ENCODE measurements around the gene DCAKD. TPM values are rescaled to one million over a fixed set of nuclear protein-coding genes. Genes with fewer than 3 reads are reported as not detected.

Gene DCAKD
- total and polyA plus RNA-seq, 12 donors: 34.9 to 115 (median 62.9) TPM

DNA sequence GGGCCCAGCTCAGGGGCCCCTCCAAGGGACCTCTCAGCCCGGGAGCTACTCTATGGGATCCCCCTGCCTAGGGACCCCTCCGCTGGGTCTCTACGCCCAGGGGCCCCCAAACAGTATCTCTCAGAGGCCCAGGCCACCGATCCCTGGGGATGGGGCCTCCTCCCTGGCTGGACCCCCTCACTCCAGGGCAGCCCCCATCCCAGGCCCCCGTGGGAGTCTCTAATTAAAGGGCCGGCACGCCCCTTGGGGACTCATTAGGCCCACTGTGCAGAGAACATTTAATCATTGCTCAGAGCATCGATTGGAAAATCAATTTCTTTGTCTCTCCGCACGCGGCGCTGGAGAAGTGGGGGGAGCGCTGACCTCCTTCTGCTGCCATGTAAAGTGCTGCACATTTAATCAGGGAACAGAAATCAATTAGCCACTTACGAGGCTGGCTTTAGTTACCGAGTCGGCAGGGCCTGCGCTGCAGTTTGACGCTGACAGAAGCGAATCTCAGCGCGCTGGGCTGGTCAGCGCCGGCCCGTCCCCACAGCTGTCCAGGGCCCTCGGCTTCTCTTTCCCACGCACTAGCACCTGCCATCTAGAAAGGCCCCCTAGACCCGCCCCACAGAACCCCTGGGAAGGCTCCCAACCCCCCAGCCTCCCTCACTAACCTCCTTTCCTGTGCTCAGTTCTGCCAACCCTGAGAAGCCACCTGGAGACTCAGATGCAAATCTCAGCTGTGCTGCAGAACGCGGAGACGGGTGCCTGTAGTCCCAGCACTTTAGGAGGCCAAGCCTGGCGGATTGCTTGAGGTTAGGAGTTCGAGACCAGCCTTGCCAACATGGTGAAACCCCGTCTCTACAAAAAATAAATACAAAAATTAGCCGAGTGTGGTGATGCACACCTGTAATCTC, 63.1 kb downstream of the DCAKD start:
- TF ChIP-seq, protein P1, sequence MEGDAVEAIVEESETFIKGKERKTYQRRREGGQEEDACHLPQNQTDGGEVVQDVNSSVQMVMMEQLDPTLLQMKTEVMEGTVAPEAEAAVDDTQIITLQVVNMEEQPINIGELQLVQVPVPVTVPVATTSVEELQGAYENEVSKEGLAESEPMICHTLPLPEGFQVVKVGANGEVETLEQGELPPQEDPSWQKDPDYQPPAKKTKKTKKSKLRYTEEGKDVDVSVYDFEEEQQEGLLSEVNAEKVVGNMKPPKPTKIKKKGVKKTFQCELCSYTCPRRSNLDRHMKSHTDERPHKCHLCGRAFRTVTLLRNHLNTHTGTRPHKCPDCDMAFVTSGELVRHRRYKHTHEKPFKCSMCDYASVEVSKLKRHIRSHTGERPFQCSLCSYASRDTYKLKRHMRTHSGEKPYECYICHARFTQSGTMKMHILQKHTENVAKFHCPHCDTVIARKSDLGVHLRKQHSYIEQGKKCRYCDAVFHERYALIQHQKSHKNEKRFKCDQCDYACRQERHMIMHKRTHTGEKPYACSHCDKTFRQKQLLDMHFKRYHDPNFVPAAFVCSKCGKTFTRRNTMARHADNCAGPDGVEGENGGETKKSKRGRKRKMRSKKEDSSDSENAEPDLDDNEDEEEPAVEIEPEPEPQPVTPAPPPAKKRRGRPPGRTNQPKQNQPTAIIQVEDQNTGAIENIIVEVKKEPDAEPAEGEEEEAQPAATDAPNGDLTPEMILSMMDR (IDR thresholded peaks at IDR 0.05): no peak
- no peak for TF ChIP-seq POLR2A (IDR thresholded peaks at IDR 0.05)
- no peak for DNase-seq
- 61 to 70% (median 65%) methylated on average over 31 to 34 of the region's 34 CpGs for WGBS, 4 donors
- intact Hi-C loops (cut with DNase I): no loop called here
- H3K36me3 ChIP-seq (replicated peaks in 1 of 2): no peaks in the 10 kb centered on the region
- H3K27ac ChIP-seq: no peak overlapping the region
- H3K4me1 ChIP-seq (replicated peaks in 1 of 2): no peaks in the 10 kb centered on the region
- no peak overlapping the region for H3K4me3 ChIP-seq
- no peaks in the 10 kb centered on the region for H3K27me3 ChIP-seq
- H3K9me3 ChIP-seq (replicated peaks in 1 of 3): no peaks in the 10 kb centered on the region

DNA sequence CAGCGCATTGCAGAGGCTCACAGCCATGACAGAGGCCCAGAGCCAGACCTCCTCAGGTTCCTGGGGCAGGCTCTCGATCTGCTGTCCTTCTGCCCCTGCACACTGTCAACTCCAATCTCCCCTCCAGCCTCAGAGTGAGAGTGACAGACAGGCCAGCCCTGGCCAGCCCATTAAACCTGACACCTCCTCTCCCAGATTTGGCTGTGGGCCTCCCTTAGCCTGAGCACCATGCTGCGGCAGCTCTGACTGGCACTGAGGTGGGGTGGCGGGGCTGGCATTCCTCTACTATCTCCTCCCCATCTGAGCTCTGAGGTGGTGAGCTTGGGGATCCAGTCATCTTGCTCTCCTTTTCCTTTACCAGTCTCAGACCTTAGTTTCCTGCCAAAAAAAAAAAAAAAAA, 67.9 kb downstream of the DCAKD start:
- no peaks in the 10 kb centered on the region for H3K27me3 ChIP-seq
- no peak overlapping the region for H3K4me3 ChIP-seq
- no peak for DNase-seq
- H3K36me3 ChIP-seq (replicated peaks in 1 of 2): no peaks in the 10 kb centered on the region
- WGBS, 4 donors: 70 to 93% (median 82%) methylated on average over 3 to 4 of the region's 4 CpGs
- TF ChIP-seq, protein P1 (IDR thresholded peaks at IDR 0.05): no peak
- H3K4me1 ChIP-seq (replicated peaks in 1 of 2): peaks cover 0 to 3% of the 10 kb centered on the region in 2 donors
- H3K27ac ChIP-seq: no peak overlapping the region
- intact Hi-C loops (cut with DNase I): no loop called here
- H3K9me3 ChIP-seq (replicated peaks in 1 of 3): no peaks in the 10 kb centered on the region

DNA sequence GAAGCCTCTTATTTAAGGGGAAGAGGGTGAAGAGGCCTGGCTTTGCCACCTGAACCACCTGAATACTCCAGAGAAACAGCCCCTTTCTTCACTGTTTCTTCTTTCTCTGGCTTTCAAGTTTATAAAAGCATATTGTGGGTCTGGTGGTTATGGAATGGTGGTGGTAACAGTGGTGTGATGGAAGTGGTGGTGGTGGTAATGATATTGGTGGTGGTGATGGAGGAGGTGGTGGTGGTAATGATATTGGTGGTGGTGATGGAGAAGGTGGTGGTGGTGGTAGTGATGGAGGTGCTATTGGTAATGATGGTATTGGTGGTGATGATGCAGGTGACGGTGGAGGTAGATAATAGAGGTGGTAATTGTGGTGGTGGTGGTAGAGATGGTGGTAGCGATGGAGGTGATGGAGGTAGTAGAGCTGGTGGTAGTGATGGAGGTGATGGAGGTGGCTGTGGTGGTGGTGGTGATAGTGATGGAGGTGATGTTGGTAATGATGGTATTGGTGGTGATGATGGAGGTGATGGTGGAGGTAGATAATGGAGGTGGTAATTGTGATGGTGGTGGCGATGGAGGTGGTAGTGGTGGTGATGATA, 69.2 kb downstream of the DCAKD start:
- DNase-seq: no peak
- H3K4me1 ChIP-seq (replicated peaks in 1 of 2): peaks cover 0 to 3% of the 10 kb centered on the region in 2 donors
- TF ChIP-seq POLR2A (IDR thresholded peaks at IDR 0.05): no peak
- TF ChIP-seq, protein P1 (IDR thresholded peaks at IDR 0.05): no peak
- intact Hi-C loops (cut with DNase I): no loop called here
- H3K27ac ChIP-seq: no peak overlapping the region
- H3K36me3 ChIP-seq (replicated peaks in 1 of 2): no peaks in the 10 kb centered on the region
- 91 to 97% (median 95%) methylated on average over 3 of the region's 3 CpGs for WGBS, 4 donors
- H3K27me3 ChIP-seq: no peaks in the 10 kb centered on the region
- H3K4me3 ChIP-seq: no peak overlapping the region
- H3K9me3 ChIP-seq (replicated peaks in 1 of 3): no peaks in the 10 kb centered on the region

DNA sequence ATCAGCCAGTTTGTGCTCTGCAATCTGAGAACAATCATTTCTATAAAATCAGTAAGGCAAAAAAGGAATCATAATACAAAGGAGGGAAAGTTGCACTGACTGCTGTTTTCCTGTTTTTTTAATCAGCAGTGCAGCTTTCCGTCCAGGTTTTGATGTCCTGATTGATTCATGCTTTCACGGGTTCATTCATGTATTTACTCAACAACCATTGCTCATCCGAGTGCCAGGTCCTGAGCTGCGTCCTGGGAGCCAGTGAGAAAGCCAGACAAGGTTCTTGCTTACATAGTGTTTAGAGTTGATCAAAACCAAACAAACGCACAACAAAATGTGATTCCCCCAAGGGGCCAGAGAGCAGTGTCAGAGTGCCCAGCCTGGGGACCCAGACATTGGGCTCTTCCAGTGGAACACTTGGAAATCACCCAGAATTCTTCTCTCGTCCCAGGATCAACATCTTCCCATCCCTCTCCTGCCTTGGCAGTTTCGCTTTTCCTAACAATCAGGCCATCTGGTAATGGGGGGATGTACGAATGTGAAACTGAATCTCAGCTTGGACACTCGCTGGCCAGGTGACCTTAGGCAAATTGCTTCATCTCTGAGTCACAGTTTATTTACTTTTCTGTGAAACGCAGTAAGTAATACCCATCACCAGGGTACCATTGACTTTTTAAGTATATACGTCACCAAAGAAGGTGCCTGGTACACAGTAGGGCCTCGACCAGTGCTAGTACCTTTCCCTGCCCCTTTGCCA, 70.0 kb downstream of the DCAKD start:
- WGBS, 4 donors: 27 to 33% (median 28%) methylated on average over 12 of the region's 12 CpGs
- no peaks in the 10 kb centered on the region for H3K27me3 ChIP-seq
- no peaks in the 10 kb centered on the region for H3K36me3 ChIP-seq (replicated peaks in 1 of 2)
- H3K4me3 ChIP-seq: peak overlapping the region in 1 of 4 donors; percentile 29
- TF ChIP-seq, protein P1 (IDR thresholded peaks at IDR 0.05): no peak
- TF ChIP-seq POLR2A (IDR thresholded peaks at IDR 0.05): no peak
- H3K9me3 ChIP-seq (replicated peaks in 1 of 3): no peaks in the 10 kb centered on the region
- H3K4me1 ChIP-seq (replicated peaks in 1 of 2): peaks cover 0 to 3% of the 10 kb centered on the region in 2 donors
- H3K27ac ChIP-seq: peak overlapping the region in 1 of 5 donors; percentile 62
- peak in 5 of 7 donors; percentile 32 to 58 (median 42) for DNase-seq
- intact Hi-C loops (cut with DNase I): no loop called here

Data from adrenal gland (tissue), 12 donors.